ENCODE data around the gene VAMP5.

The VAMP5 gene

DNA sequence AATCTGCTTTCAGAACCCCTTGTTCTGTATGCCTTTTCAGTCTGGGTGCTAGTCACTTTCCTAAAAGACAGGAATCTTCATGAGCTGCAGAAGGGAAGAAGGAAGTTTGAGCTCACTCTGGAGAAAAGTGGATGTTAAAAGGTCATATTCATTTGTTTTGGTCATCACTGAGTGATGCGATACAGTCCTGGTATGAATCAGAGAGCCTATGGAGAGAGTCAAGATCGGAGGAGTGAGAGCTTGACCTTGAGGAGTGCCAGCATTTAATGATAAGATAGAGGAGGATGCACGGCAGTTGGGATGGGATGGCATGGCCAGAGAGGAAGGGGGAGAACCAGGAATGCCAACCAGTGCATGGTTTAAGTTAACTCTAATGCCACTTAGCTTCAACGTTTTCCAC is 51.4 kb downstream of the VAMP5 start:
- no peak for DNase-seq (ENCODE audit: low spot score)

DNA sequence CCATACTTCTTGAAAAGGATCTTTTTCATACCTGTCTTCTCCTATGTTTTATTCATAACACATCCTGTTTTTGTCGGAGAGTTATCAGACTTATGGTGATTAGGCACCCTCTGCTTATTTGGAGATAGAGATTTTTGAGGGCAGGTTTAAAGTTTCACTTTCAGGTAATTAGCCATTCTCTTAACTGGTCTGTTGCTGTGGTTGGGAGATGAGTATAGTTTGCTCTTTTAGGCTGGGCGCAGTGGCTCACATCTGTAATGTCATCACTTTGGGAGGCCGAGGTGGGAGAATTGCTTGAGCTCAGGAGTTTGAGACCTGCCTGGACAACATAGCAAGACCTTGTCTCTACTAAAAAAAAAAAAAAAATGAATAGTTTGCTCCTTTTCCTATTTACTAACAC is 58.5 kb downstream of the VAMP5 start:
- no peak for DNase-seq (ENCODE audit: low spot score)
